ENCODE measurements around the gene LPAR1. TPM values are rescaled to one million over a fixed set of nuclear protein-coding genes. Genes with fewer than 3 reads are reported as not detected.
A peak's percentile ranks its signal among the peaks of the same experiment; 100 is the strongest.

The LPAR1 gene
- total RNA-seq, 1 donor from 2014 or later = 5.6 TPM

DNA sequence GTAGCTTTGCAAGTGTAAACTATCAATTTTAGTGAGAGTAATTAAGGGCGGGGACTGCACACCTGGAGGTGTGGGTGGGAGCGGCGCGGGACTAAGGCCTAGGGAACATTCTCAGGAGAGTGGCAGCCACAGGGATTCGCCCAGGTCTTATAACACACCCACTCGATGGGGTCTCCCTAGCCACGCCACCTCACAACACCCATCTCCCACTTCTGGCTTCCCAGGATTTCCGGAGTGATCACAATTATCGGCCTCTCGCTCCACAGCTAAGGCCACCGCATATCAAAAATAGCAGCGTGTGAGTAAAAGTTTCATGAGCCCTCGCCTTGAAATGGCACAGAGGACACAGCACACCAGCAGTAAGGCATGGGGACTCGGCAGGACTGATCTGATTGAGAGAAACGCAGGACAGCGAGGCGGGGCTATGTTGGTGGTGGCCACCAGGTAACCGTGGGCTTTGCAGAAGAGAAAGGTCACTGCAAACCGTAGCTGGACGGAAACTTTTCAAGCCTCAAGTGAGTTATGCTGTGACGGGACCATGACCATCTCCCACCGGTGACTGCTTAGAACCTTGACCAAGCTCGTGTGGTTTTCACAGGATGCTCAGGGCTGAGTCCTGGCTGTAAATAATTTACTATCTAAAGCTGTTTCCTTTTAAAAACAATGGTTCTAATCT is 1.1 kb upstream of the LPAR1 start:
- peaks cover 5% of the 10 kb centered on the region for H3K27me3 Mint-ChIP-seq (ENCODE audit: unreplicated experiment)
- H3K27ac Mint-ChIP-seq (ENCODE audit: unreplicated experiment) = peak overlapping the region; percentile 7
- peak; percentile 6 for DNase-seq (ENCODE audit: low spot score)

DNA sequence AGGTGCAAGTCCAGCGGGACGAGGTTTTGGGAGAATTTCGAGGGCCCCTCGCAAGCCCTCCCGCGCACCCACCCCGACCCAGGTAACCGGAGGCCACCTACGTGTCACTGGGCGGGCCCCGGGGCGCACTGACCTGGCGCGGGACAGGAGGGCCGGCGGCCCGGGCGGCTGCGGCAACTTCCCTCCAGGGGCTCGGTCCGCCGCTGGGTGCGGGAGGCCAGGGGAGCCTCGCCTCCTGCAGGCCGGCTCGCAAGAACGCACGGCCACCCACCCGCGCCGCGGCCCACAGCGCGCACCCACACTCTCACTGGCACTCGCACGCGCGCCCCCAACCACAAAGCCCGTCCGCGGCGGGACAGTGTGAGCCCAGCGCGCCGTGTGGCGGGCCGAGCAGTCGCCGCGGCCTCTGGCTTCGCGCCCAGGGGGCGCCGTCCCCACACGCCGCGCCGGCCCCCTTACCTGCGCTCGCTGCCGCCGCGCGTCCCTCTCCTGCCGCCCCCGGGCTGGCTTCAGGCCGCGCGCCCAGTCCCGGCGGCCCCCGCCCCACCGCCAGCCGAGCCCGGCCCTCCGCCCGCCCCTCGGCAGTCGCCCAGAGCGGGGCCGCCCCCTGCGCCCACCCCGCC is 451 bp downstream of the LPAR1 start:
- peak; percentile 68 for DNase-seq (ENCODE audit: low spot score)
- Mint-ChIP-seq H3K27me3 (ENCODE audit: unreplicated experiment) (peaks cover 5% of the 10 kb centered on the region), H3K27ac (ENCODE audit: unreplicated experiment) (no peak overlapping the region), H3K36me3 (ENCODE audit: low read depth, unreplicated experiment) (peaks cover 7% of the 10 kb centered on the region), H3K4me1 (ENCODE audit: unreplicated experiment) (peaks cover 23% of the 10 kb centered on the region), H3K4me3 (ENCODE audit: unreplicated experiment) (peak overlapping the region; percentile 91), H3K9me3 (ENCODE audit: unreplicated experiment) (no peaks in the 10 kb centered on the region)
- TF ChIP-seq CTCF (IDR thresholded peaks at IDR 0.05; ENCODE audit: unreplicated experiment) = peak; percentile 48

More for the DNA sequence above, 1.1 kb upstream of the LPAR1 start:
- Mint-ChIP-seq H3K36me3 (ENCODE audit: low read depth, unreplicated experiment) (peaks cover 7% of the 10 kb centered on the region), H3K4me3 (ENCODE audit: unreplicated experiment) (peak overlapping the region; percentile 96), H3K9me3 (ENCODE audit: unreplicated experiment) (no peaks in the 10 kb centered on the region), H3K4me1 (ENCODE audit: unreplicated experiment) (peaks cover 23% of the 10 kb centered on the region)
- no peak for TF ChIP-seq CTCF (IDR thresholded peaks at IDR 0.05; ENCODE audit: unreplicated experiment)

- peaks cover 7% of the 10 kb centered on the region for H3K36me3 Mint-ChIP-seq (ENCODE audit: low read depth, unreplicated experiment)
- H3K4me1 Mint-ChIP-seq (ENCODE audit: unreplicated experiment) = peaks cover 23% of the 10 kb centered on the region
- H3K27me3 Mint-ChIP-seq (ENCODE audit: unreplicated experiment) = peaks cover 5% of the 10 kb centered on the region
- H3K4me3 Mint-ChIP-seq (ENCODE audit: unreplicated experiment) = peak overlapping the region; percentile 91
- TF ChIP-seq CTCF (IDR thresholded peaks at IDR 0.05; ENCODE audit: unreplicated experiment) = no peak
- no peaks in the 10 kb centered on the region for H3K9me3 Mint-ChIP-seq (ENCODE audit: unreplicated experiment)
- DNase-seq (ENCODE audit: low spot score) = no peak
- H3K27ac Mint-ChIP-seq (ENCODE audit: unreplicated experiment) = peak overlapping the region; percentile 38
These were observed 938 bp downstream of the LPAR1 start for GRCh38 chr9:111037356-111037707.

- Mint-ChIP-seq H3K27ac (ENCODE audit: unreplicated experiment) (peak overlapping the region; percentile 38), H3K4me3 (ENCODE audit: unreplicated experiment) (peak overlapping the region; percentile 91), H3K27me3 (ENCODE audit: unreplicated experiment) (peaks cover 5% of the 10 kb centered on the region), H3K4me1 (ENCODE audit: unreplicated experiment) (peaks cover 23% of the 10 kb centered on the region), H3K36me3 (ENCODE audit: low read depth, unreplicated experiment) (peaks cover 7% of the 10 kb centered on the region), H3K9me3 (ENCODE audit: unreplicated experiment) (no peaks in the 10 kb centered on the region)
- DNase-seq (ENCODE audit: low spot score) = no peak
- no peak for TF ChIP-seq CTCF (IDR thresholded peaks at IDR 0.05; ENCODE audit: unreplicated experiment)
These were observed 1.3 kb downstream of the LPAR1 start for GRCh38 chr9:111036946-111037345.

GRCh38 chr9:111036429-111036789 is 1.9 kb downstream of the LPAR1 start:
- peak; percentile 70 for DNase-seq (ENCODE audit: low spot score)
- peak; percentile 39 for TF ChIP-seq CTCF (IDR thresholded peaks at IDR 0.05; ENCODE audit: unreplicated experiment)
- H3K9me3 Mint-ChIP-seq (ENCODE audit: unreplicated experiment) = no peaks in the 10 kb centered on the region

More at GRCh38 chr9:111036429-111036789, 1.9 kb downstream of the LPAR1 start:
- H3K4me1 Mint-ChIP-seq (ENCODE audit: unreplicated experiment) = peaks cover 23% of the 10 kb centered on the region
- H3K27ac Mint-ChIP-seq (ENCODE audit: unreplicated experiment) = peak overlapping the region; percentile 31
- H3K4me3 Mint-ChIP-seq (ENCODE audit: unreplicated experiment) = peak overlapping the region; percentile 91
- H3K36me3 Mint-ChIP-seq (ENCODE audit: low read depth, unreplicated experiment) = peaks cover 7% of the 10 kb centered on the region
- H3K27me3 Mint-ChIP-seq (ENCODE audit: unreplicated experiment) = peaks cover 5% of the 10 kb centered on the region
